Measurements from ENCODE around the gene LARGE1. TPM values are rescaled to one million over a fixed set of nuclear protein-coding genes. Genes with fewer than 3 reads are reported as not detected.

The LARGE1 gene
- total RNA-seq, 1 experiment from 2014 or later = 1.5 TPM

DNA sequence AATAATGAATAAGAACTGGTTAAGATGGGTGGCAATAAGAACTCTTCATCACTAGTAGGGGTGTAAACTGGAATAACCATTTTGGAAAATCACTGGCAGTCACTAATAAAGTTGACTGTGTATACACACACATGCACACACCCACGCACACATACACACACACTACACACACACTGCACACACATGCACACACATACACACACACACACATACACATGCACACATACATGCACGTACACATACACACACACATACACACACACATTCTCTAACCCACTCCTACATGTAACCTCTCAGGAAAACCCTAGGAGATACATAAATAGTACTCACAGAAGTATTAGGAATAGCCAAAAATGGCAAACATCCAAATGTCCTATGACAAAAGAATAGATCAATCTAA is 455.6 kb downstream of the LARGE1 start:
- H3K79me2 ChIP-seq (ENCODE audit: insufficient read depth, low read length) = no peaks in the 10 kb centered on the region
- BruUV-seq (replicated peaks) = no TSS peak
- ATAC-seq = no peak
- no peaks in the 10 kb centered on the region for H4K20me1 ChIP-seq (ENCODE audit: insufficient read depth)
- no peak overlapping the region for H3K27ac ChIP-seq (ENCODE audit: low read depth, low read length)
- no peaks in the 10 kb centered on the region for H3K36me3 ChIP-seq (ENCODE audit: control insufficient read depth in 1 of 2, insufficient read depth in 2 of 2, low read length in 2 of 2)
- no peak for DNase-seq (ENCODE audit: low read depth, low spot score)
- intact Hi-C loops (cut with micrococcal nuclease) = no loop called here
- no peaks in the 10 kb centered on the region for H3K9me2 ChIP-seq (ENCODE audit: insufficient read depth)
- TF ChIP-seq FOSL1 (IDR thresholded peaks at IDR 0.05; ENCODE audit: low read depth) (no peak), TCF7L2 (IDR thresholded peaks at IDR 0.05; ENCODE audit: borderline replicate concordance, extremely low read depth, insufficient read depth, insufficient read length) (no peak), POLR2A (IDR thresholded peaks at IDR 0.05; ENCODE audit: borderline replicate concordance, extremely low read depth, insufficient read depth, insufficient read length) (no peak), CEBPB (IDR thresholded peaks at IDR 0.05; ENCODE audit: low read depth) (no peak), EZH2 (IDR thresholded peaks at IDR 0.05) (no peak), EGR1 (IDR thresholded peaks at IDR 0.05; ENCODE audit: low read depth) (no peak), SP1 (IDR thresholded peaks at IDR 0.05; ENCODE audit: low read depth) (no peak), CBX3 (IDR thresholded peaks at IDR 0.05; ENCODE audit: low read depth) (no peak)
- TF ChIP-seq, protein P1, sequence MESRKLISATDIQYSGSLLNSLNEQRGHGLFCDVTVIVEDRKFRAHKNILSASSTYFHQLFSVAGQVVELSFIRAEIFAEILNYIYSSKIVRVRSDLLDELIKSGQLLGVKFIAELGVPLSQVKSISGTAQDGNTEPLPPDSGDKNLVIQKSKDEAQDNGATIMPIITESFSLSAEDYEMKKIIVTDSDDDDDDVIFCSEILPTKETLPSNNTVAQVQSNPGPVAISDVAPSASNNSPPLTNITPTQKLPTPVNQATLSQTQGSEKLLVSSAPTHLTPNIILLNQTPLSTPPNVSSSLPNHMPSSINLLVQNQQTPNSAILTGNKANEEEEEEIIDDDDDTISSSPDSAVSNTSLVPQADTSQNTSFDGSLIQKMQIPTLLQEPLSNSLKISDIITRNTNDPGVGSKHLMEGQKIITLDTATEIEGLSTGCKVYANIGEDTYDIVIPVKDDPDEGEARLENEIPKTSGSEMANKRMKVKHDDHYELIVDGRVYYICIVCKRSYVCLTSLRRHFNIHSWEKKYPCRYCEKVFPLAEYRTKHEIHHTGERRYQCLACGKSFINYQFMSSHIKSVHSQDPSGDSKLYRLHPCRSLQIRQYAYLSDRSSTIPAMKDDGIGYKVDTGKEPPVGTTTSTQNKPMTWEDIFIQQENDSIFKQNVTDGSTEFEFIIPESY (IDR thresholded peaks at IDR 0.05; ENCODE audit: extremely low read depth, insufficient replicate concordance, low read length) = no peak
- TF ChIP-seq, protein P2, sequence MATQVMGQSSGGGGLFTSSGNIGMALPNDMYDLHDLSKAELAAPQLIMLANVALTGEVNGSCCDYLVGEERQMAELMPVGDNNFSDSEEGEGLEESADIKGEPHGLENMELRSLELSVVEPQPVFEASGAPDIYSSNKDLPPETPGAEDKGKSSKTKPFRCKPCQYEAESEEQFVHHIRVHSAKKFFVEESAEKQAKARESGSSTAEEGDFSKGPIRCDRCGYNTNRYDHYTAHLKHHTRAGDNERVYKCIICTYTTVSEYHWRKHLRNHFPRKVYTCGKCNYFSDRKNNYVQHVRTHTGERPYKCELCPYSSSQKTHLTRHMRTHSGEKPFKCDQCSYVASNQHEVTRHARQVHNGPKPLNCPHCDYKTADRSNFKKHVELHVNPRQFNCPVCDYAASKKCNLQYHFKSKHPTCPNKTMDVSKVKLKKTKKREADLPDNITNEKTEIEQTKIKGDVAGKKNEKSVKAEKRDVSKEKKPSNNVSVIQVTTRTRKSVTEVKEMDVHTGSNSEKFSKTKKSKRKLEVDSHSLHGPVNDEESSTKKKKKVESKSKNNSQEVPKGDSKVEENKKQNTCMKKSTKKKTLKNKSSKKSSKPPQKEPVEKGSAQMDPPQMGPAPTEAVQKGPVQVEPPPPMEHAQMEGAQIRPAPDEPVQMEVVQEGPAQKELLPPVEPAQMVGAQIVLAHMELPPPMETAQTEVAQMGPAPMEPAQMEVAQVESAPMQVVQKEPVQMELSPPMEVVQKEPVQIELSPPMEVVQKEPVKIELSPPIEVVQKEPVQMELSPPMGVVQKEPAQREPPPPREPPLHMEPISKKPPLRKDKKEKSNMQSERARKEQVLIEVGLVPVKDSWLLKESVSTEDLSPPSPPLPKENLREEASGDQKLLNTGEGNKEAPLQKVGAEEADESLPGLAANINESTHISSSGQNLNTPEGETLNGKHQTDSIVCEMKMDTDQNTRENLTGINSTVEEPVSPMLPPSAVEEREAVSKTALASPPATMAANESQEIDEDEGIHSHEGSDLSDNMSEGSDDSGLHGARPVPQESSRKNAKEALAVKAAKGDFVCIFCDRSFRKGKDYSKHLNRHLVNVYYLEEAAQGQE (IDR thresholded peaks at IDR 0.05; ENCODE audit: low read depth) = no peak
- CTCF ChIA-PET = no interaction called here
- peaks cover 0 to 37% of the 10 kb centered on the region in 2 experiments; a peak in 2 of 4 replicates for H3K9me3 ChIP-seq (ENCODE audit: control insufficient read depth in 1 of 2, insufficient read depth in 1 of 2, low read depth in 1 of 2, low read length in 2 of 2)
- H3K9ac ChIP-seq (ENCODE audit: low read length) = no peak overlapping the region
- H3K4me2 ChIP-seq (ENCODE audit: low read length) = no peak overlapping the region
- POLR2A ChIA-PET = no interaction called here
- H3K4me3 ChIP-seq (replicated peaks in 1 of 2; ENCODE audit: low read depth in 1 of 2, low read length in 2 of 2) = no peak overlapping the region
- H2AFZ ChIP-seq (ENCODE audit: low read depth, low read length, poor library complexity, severe bottlenecking) = no peak overlapping the region
- no peaks in the 10 kb centered on the region for H3K4me1 ChIP-seq (ENCODE audit: control insufficient read depth in 1 of 2, insufficient read depth in 2 of 2, low read length in 2 of 2)
- RAD21 ChIA-PET (ENCODE audit: low non-redundant PET in 1 of 2, low total read pairs in 2 of 2, uncharacterized antibody in 2 of 2, unreplicated experiment in 2 of 2) = no interaction called here
- H3K27me3 ChIP-seq (ENCODE audit: insufficient read depth, low read length) = no peaks in the 10 kb centered on the region
